ENCODE data around the gene PTPRN2.

PTPRN2 gene

GRCh38 chr7:158248816-158249215, 338.8 kb downstream of the PTPRN2 start:
- H3K4me3 ChIP-seq (ENCODE audit: low read depth, low read length) = no peak overlapping the region
- TF ChIP-seq CTCF (conservative IDR thresholded peaks at IDR 0.05; ENCODE audit: low read depth, low read length) = no peak
- no peak for DNase-seq (ENCODE audit: low read depth)

GRCh38 chr7:158247758-158248487, 339.7 kb downstream of the PTPRN2 start:
- no peak for TF ChIP-seq CTCF (conservative IDR thresholded peaks at IDR 0.05; ENCODE audit: low read depth, low read length)
- no peak overlapping the region for H3K4me3 ChIP-seq (ENCODE audit: low read depth, low read length)
- no peak for DNase-seq (ENCODE audit: low read depth)

GRCh38 chr7:158246960-158247673, 340.5 kb downstream of the PTPRN2 start:
- DNase-seq (ENCODE audit: low read depth) = no peak
- H3K4me3 ChIP-seq (ENCODE audit: low read depth, low read length) = no peak overlapping the region
- TF ChIP-seq CTCF (conservative IDR thresholded peaks at IDR 0.05; ENCODE audit: low read depth, low read length) = no peak

- H3K4me3 ChIP-seq (ENCODE audit: low read depth, low read length) = no peak overlapping the region
- DNase-seq (ENCODE audit: low read depth) = no peak
- TF ChIP-seq CTCF (conservative IDR thresholded peaks at IDR 0.05; ENCODE audit: low read depth, low read length) = no peak
These were observed 341.2 kb downstream of the PTPRN2 start for GRCh38 chr7:158246272-158246959.

- no peak for DNase-seq (ENCODE audit: low read depth)
- TF ChIP-seq CTCF (conservative IDR thresholded peaks at IDR 0.05; ENCODE audit: low read depth, low read length) = no peak
- no peak overlapping the region for H3K4me3 ChIP-seq (ENCODE audit: low read depth, low read length)
These were observed 341.9 kb downstream of the PTPRN2 start for GRCh38 chr7:158245724-158246041.

- TF ChIP-seq CTCF (conservative IDR thresholded peaks at IDR 0.05; ENCODE audit: low read depth, low read length) = no peak
- no peak for DNase-seq (ENCODE audit: low read depth)
- no peak overlapping the region for H3K4me3 ChIP-seq (ENCODE audit: low read depth, low read length)
These were observed 342.5 kb downstream of the PTPRN2 start for GRCh38 chr7:158244873-158245723.

Data from choroid plexus epithelial cell (primary cell).